Frontal cortex (tissue), 4 donors: Measurements from ENCODE around the gene PARVA. TPM values are rescaled to one million over a fixed set of nuclear protein-coding genes. Genes with fewer than 3 reads are reported as not detected.

ENCODE experiments used
- DNase-seq, 2 donors: peaks; one replicate each; pipeline ENCODE4 v3.0.0; 2012; ENCODE audit warnings: low spot score in 2 of 2
- FAIRE-seq: peaks from 2 replicates; lab custom pipeline; 2012; peaks lifted over from hg19 to GRCh38; lab: Jason Lieb, UNC
- total RNA-seq: library from RNA; depleted of rRNA; stranded (reverse); fragments of >200 nt; gene quantifications from one replicate; pipeline ENCODE4 v1.2.3, GENCODE V29; 2014
- donor health status: control.
- donor health status: control.
- donor health status: control.

PARVA gene
- total RNA-seq, 1 donor from 2014 or later: 3.3 TPM

- DNase-seq: no peak
- FAIRE-seq: no peak
These were observed 72.8 kb downstream of the PARVA start for GRCh38 chr11:12449961-12450715.

GRCh38 chr11:12451179-12451814 lies 73.9 kb downstream of the PARVA start:
- FAIRE-seq (no peak), DNase-seq (no peak)

- no peak for DNase-seq
- no peak for FAIRE-seq
These were observed 75.9 kb downstream of the PARVA start for GRCh38 chr11:12453243-12453642.

GRCh38 chr11:12454782-12455181 lies 77.4 kb downstream of the PARVA start:
- DNase-seq (no peak), FAIRE-seq (no peak)

GRCh38 chr11:12455938-12456337 lies 78.6 kb downstream of the PARVA start:
- no peak for FAIRE-seq
- DNase-seq: no peak

- FAIRE-seq (no peak), DNase-seq (no peak)
These were observed 79.5 kb downstream of the PARVA start for GRCh38 chr11:12456651-12457579.

- FAIRE-seq (no peak), DNase-seq (no peak)
These were observed 80.7 kb downstream of the PARVA start for GRCh38 chr11:12458042-12458441.

- DNase-seq: no peak
- FAIRE-seq: no peak
These were observed 82.0 kb downstream of the PARVA start for GRCh38 chr11:12459374-12459773.

GRCh38 chr11:12459865-12460444 lies 82.6 kb downstream of the PARVA start:
- FAIRE-seq (no peak), DNase-seq (no peak)

GRCh38 chr11:12460466-12460865 lies 83.1 kb downstream of the PARVA start:
- FAIRE-seq (no peak), DNase-seq (no peak)

GRCh38 chr11:12461516-12461915 lies 84.1 kb downstream of the PARVA start:
- no peak for FAIRE-seq
- DNase-seq: no peak

GRCh38 chr11:12464303-12464702 lies 86.9 kb downstream of the PARVA start:
- no peak for FAIRE-seq
- DNase-seq: no peak

- DNase-seq (no peak), FAIRE-seq (no peak)
These were observed 88.0 kb downstream of the PARVA start for GRCh38 chr11:12465332-12465731.

GRCh38 chr11:12467610-12468009 lies 90.2 kb downstream of the PARVA start:
- FAIRE-seq: no peak

GRCh38 chr11:12469451-12469850 lies 92.1 kb downstream of the PARVA start:
- FAIRE-seq: no peak
- DNase-seq: no peak

More at GRCh38 chr11:12467610-12468009, 90.2 kb downstream of the PARVA start:
- no peak for DNase-seq

- no peak for FAIRE-seq
- DNase-seq: no peak
These were observed 92.9 kb downstream of the PARVA start for GRCh38 chr11:12470236-12470635.

GRCh38 chr11:12472401-12473005 lies 95.1 kb downstream of the PARVA start:
- FAIRE-seq (no peak), DNase-seq (no peak)

GRCh38 chr11:12473381-12473780 lies 96.0 kb downstream of the PARVA start:
- DNase-seq: no peak
- no peak for FAIRE-seq

GRCh38 chr11:12474871-12475270 lies 97.5 kb downstream of the PARVA start:
- no peak for DNase-seq
- FAIRE-seq: no peak

- FAIRE-seq (no peak), DNase-seq (no peak)
These were observed 101.4 kb downstream of the PARVA start for GRCh38 chr11:12478743-12479142.
